Breast epithelium (tissue), 4 donors: ENCODE measurements around the gene RCOR3. TPM values are rescaled to one million over a fixed set of nuclear protein-coding genes. Genes with fewer than 3 reads are reported as not detected.

ENCODE experiments used
- DNase-seq, 2 donors: peaks; one replicate each; pipeline ENCODE4 v3.0.0-alpha.2; 2019; ENCODE audit warnings: low spot score in 2 of 2
- H3K27ac ChIP-seq, 2 donors: fragments of 200-600 bp; sonication (generic) in 1 of 2; one replicate each; pipeline ENCODE4 v1.5.1; 2016 to 2019; ENCODE audit warnings: mild to moderate bottlenecking in 1 of 2
- H3K27me3 ChIP-seq, 2 donors: fragments of 200-600 bp; sonication (generic) in 1 of 2; one replicate each; pipeline versions ENCODE4 v1.5.1 to v1.6.0; 2017 to 2019; ENCODE audit warnings: control low read depth in 1 of 2, mild to moderate bottlenecking in 1 of 2
- H3K36me3 ChIP-seq: fragments of 200-600 bp; one replicate; pipeline ENCODE4 v1.5.1; 2019
- H3K4me1 ChIP-seq, 2 donors: fragments of 200-600 bp; sonication (generic); one replicate each; pipeline ENCODE4 v1.5.1; 2016 to 2019; ENCODE audit warnings: control low read depth in 1 of 2
- H3K4me3 ChIP-seq, 3 donors: fragments of 200-600 bp; sonication (generic); 1 replicate in 2 of 3; 2 replicates in 1 of 3; pipeline ENCODE4 v1.5.1; 2016 to 2019; ENCODE audit warnings: mild to moderate bottlenecking in 3 of 3, moderate library complexity in 2 of 3
- H3K9me3 ChIP-seq, 2 donors: fragments of 200-600 bp; sonication (generic) in 1 of 2; one replicate each; pipeline ENCODE4 v1.5.1; 2016 to 2019; ENCODE audit warnings: control low read depth in 1 of 2
- CTCF ChIP-seq, 3 donors: fragments of 450-650 bp; IDR thresholded peaks; one replicate each; pipeline ENCODE4 v1.5.1; 2016 to 2017; ENCODE audit warnings: antibody characterized with exemption in 3 of 3, mild to moderate bottlenecking in 3 of 3, moderate library complexity in 3 of 3
- POLR2A ChIP-seq: fragments of 450-650 bp; IDR thresholded peaks from one replicate; pipeline ENCODE4 v1.6.1; 2016; ENCODE audit warnings: antibody characterized with exemption, mild to moderate bottlenecking, moderate library complexity
- POLR2AphosphoS5 ChIP-seq, 3 donors: sonication (generic); formaldehyde crosslinking; IDR thresholded peaks; one replicate each; pipeline ENCODE4 v1.6.1; 2017; ENCODE audit warnings: antibody characterized with exemption in 3 of 3
- intact Hi-C: fragments of 100-400 bp; cut with DNase I; formaldehyde crosslinking; loops from one replicate; pipeline ENCODE4 v1.15.1; 2023; ENCODE audit warnings: low total_unique reads
- total RNA-seq, 3 donors: library from RNA; depleted of rRNA; stranded (reverse); fragments of >200 nt; gene quantifications; one replicate each; pipeline ENCODE4 v1.1.0, GENCODE V29; 2016

Gene RCOR3
- total RNA-seq, 3 donors from 2014 or later, result 45.9 to 107 (median 62.6) TPM

DNA sequence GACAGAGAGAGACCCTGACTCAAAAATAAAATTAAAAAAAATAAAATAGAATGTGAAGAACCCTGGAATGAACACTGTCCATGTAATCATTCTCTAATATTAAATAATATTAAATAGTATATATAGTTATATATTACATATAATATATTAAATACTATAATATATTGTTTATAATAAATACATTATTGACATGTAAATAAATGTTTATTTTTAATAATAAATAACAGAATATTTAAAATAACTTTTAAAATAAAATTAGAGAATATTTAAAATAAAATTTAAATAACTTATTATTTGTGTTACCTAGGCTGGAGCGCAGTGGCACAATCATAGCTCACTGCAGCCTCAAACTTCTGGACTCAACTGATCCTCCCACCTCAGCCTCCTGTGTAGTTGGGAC lies 99.5 kb downstream of the RCOR3 start:
- no peaks in the 10 kb centered on the region for H3K36me3 ChIP-seq

GRCh38 chr1:211359876-211360275 lies 100.7 kb downstream of the RCOR3 start:
- Histone ChIP-seq H3K4me1 (no peaks in the 10 kb centered on the region), H3K27me3 (no peaks in the 10 kb centered on the region), H3K9me3 (no peaks in the 10 kb centered on the region), H3K36me3 (no peaks in the 10 kb centered on the region), H3K4me3 (no peak overlapping the region), H3K27ac (no peak overlapping the region)
- intact Hi-C loops, result no loop called here
- TF ChIP-seq POLR2A (no peak), CTCF (IDR thresholded peaks at IDR 0.05) (no peak), POLR2AphosphoS5 (IDR thresholded peaks at IDR 0.05) (no peak)
- DNase-seq, result no peak

More for the DNA sequence above, 99.5 kb downstream of the RCOR3 start:
- intact Hi-C loops, result no loop called here
- H3K9me3 ChIP-seq, result no peaks in the 10 kb centered on the region
- no peak for TF ChIP-seq POLR2AphosphoS5 (IDR thresholded peaks at IDR 0.05)
- TF ChIP-seq POLR2A, result no peak
- TF ChIP-seq CTCF (IDR thresholded peaks at IDR 0.05), result no peak
- H3K27ac ChIP-seq, result no peak overlapping the region
- no peak for DNase-seq
- no peaks in the 10 kb centered on the region for H3K4me1 ChIP-seq
- no peak overlapping the region for H3K4me3 ChIP-seq
- no peaks in the 10 kb centered on the region for H3K27me3 ChIP-seq

DNA sequence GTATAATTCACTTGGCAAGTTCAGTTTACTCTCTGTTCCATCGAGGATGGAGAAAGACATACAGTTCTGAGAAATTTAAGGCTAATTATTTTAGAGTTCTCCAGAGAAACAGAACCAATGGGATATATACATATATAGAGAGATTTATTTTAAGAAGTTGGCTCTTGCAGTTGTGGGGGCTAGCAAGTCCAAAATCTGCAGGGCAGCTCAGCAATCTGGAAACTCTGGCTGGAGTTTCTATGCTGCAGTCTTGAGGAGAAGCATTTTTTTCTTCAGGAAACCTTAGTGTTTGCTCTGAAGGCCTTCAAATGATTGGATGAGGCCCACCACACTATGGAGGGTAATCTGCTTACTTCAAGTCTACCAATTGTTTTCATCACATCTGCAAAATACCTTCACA lies 102.0 kb downstream of the RCOR3 start:
- no peak for DNase-seq
- no peak overlapping the region for H3K27ac ChIP-seq
- TF ChIP-seq POLR2A (no peak), POLR2AphosphoS5 (IDR thresholded peaks at IDR 0.05) (no peak), CTCF (IDR thresholded peaks at IDR 0.05) (no peak)
- H3K4me1 ChIP-seq, result no peaks in the 10 kb centered on the region
- no peaks in the 10 kb centered on the region for H3K9me3 ChIP-seq
- intact Hi-C loops, result no loop called here
- no peak overlapping the region for H3K4me3 ChIP-seq
- no peaks in the 10 kb centered on the region for H3K27me3 ChIP-seq
- no peaks in the 10 kb centered on the region for H3K36me3 ChIP-seq

Other genes starting within 250 kb of the RCOR3 start
- 1 to 10 TPM in 1 of 3 donors, under 1 TPM in 1, not detected in 1; 0.32 to 1.3 TPM for gene KCNH1, start 125.2 kb upstream of the RCOR3 start, total RNA-seq
- gene TRAF5, start 67.5 kb downstream of the RCOR3 start, total RNA-seq, result 10 to 100 TPM; 10.9 to 28.8 (median 21.8) TPM
- under 1 TPM in 2 of 3 donors, not detected in 1; 0.15 to 0.32 TPM for gene RD3, start 232.8 kb downstream of the RCOR3 start, total RNA-seq